K562 (cell line): ENCODE data around the gene RETSAT. TPM values are rescaled to one million over a fixed set of nuclear protein-coding genes. Genes with fewer than 3 reads are reported as not detected.
"Not testable (repeated sequence)": the region's sequence is repeated elsewhere in the genome, so short reads cannot be mapped to it uniquely, and the experiment has no call there.

Source experiments
- ATAC-seq: fragments of 200-7000 bp; cut with Tn5 transposase; 3 replicates; pipeline ENCODE4 v1.9.1; 2020; ENCODE audit warnings: moderate library complexity
- BruUV-seq: library from RNA; stranded (reverse); fragments of 400-500 nt; replicated peaks from 2 replicates; lab custom pipeline; 2021; lab: Mats Ljungman, UMichigan
- CTCF ChIA-PET: fragments of 300-600 bp; formaldehyde crosslinking; extraction: SDS; loops from one replicate; lab custom pipeline; 2021; ENCODE audit warnings: low intra/inter-chr PET ratio; lab: Yijun Ruan, JAX
- POLR2A ChIA-PET: fragments of 300-600, 350-650 bp; sonication (Branson Sonifier 250); formaldehyde crosslinking; extraction: SDS; loops from one replicate; lab custom pipeline; 2021; ENCODE audit warnings: antibody characterized with exemption, inconsistent platforms; lab: Yijun Ruan, JAX
- DNase-seq, 4 experiments: peaks; one replicate each; pipeline versions ENCODE4 v3.0.0 to v3.0.0-alpha.2; 2011 to 2018; ENCODE audit warnings: low spot score in 3 of 4, mixed read lengths in 3 of 4; ENCODE audit errors: extremely low read depth in 1 of 4
- FAIRE-seq: peaks from 2 replicates; lab custom pipeline; 2011; peaks lifted over from hg19 to GRCh38; lab: Jason Lieb, UNC
- H2AFZ ChIP-seq: 2 replicates; pipeline ENCODE4 v1.6.0; 2011; ENCODE audit warnings: low read depth, low read length, control low read depth, inconsistent platforms
- H3K27ac ChIP-seq: fragments of 200-600 bp; 3 replicates; pipeline ENCODE4 v1.8.0; 2011; ENCODE audit warnings: low read depth, mild to moderate bottlenecking, control low read depth, inconsistent platforms, low read length, moderate library complexity, mixed read lengths; ENCODE audit errors: extremely low read depth
- H3K27me3 ChIP-seq, 2 experiments: fragments of 300-600 bp in 1 of 2; 2 replicates in 1 of 2; 3 replicates in 1 of 2; pipeline versions ENCODE4 v1.6.0 to v1.8.0; 2011; ENCODE audit warnings: inconsistent platforms in 2 of 2, low read length in 2 of 2, mild to moderate bottlenecking in 1 of 2, mixed read lengths in 1 of 2, moderate library complexity in 1 of 2; ENCODE audit not compliant: control insufficient read depth in 2 of 2, insufficient read depth in 2 of 2
- H3K36me3 ChIP-seq: fragments of 300-600 bp; 3 replicates; pipeline ENCODE4 v1.8.0; 2011; ENCODE audit warnings: mild to moderate bottlenecking, low read length, inconsistent platforms; ENCODE audit not compliant: control insufficient read depth, insufficient read depth
- H3K4me1 ChIP-seq, 2 experiments: fragments of 200-600 bp in 1 of 2; replicated peaks in 1 of 2; 2 replicates in 1 of 2; 3 replicates in 1 of 2; pipeline versions ENCODE4 v1.5.1 to v1.8.0; 2011; ENCODE audit warnings: inconsistent platforms in 2 of 2, low read length in 2 of 2, mild to moderate bottlenecking in 1 of 2, mixed read lengths in 1 of 2, moderate library complexity in 1 of 2; ENCODE audit not compliant: control insufficient read depth in 2 of 2, insufficient read depth in 2 of 2
- H3K4me2 ChIP-seq: 2 replicates; pipeline ENCODE4 v1.6.1; 2011; ENCODE audit warnings: low read length, control low read depth, inconsistent platforms, mixed read lengths; ENCODE audit not compliant: insufficient read depth
- H3K4me3 ChIP-seq: fragments of 200-600 bp; sonication (generic), shearing (Covaris generic); 2 replicates; pipeline ENCODE4 v1.5.1; 2016; ENCODE audit warnings: control low read depth, inconsistent platforms
- H3K79me2 ChIP-seq: fragments of 200-600 bp; 3 replicates; pipeline ENCODE4 v1.8.0; 2011; ENCODE audit warnings: low read length, inconsistent platforms; ENCODE audit not compliant: control insufficient read depth, insufficient read depth
- H3K9ac ChIP-seq, 2 experiments: 2 replicates each; pipeline versions ENCODE4 v1.6.0 to v1.6.1; 2011; ENCODE audit warnings: low read depth in 2 of 2, low read length in 2 of 2, control low read depth in 1 of 2, inconsistent platforms in 1 of 2, mild to moderate bottlenecking in 1 of 2, mixed read lengths in 1 of 2; ENCODE audit not compliant: insufficient read depth in 1 of 2
- H3K9me1 ChIP-seq: one replicate; pipeline ENCODE4 v1.6.0; 2011; ENCODE audit warnings: inconsistent platforms, mild to moderate bottlenecking, low read length, moderate library complexity; ENCODE audit not compliant: control insufficient read depth, insufficient read depth
- H3K9me3 ChIP-seq: replicated peaks from 2 replicates; pipeline ENCODE4 v1.5.1; 2011; ENCODE audit warnings: low read depth, low read length, inconsistent platforms; ENCODE audit not compliant: control insufficient read depth, insufficient read depth
- H4K20me1 ChIP-seq: replicated peaks from 2 replicates; pipeline ENCODE4 v1.6.1; 2011; ENCODE audit warnings: low read length, inconsistent platforms, mixed read lengths; ENCODE audit not compliant: control insufficient read depth, insufficient read depth
- ARID1B ChIP-seq: fragments of 450-650 bp; IDR thresholded peaks from 2 replicates; pipeline ENCODE4 v1.6.1; 2016; ENCODE audit warnings: antibody characterized with exemption, mild to moderate bottlenecking, inconsistent platforms
- CBFA2T2 ChIP-seq: fragments of 450-650 bp; conservative IDR thresholded peaks from 2 replicates; pipeline ENCODE4 v1.6.1; 2017; ENCODE audit warnings: mild to moderate bottlenecking
- CBFA2T3 ChIP-seq: fragments of 450-650 bp; IDR thresholded peaks from 2 replicates; pipeline ENCODE4 v1.6.1; 2017
- CTBP1 ChIP-seq: fragments of 450-650 bp; IDR thresholded peaks from 2 replicates; pipeline ENCODE4 v1.6.1; 2016; ENCODE audit warnings: borderline replicate concordance
- EGR1 ChIP-seq: fragments of 450-650 bp; conservative IDR thresholded peaks from 2 replicates; pipeline ENCODE4 v1.6.1; 2017; ENCODE audit warnings: mild to moderate bottlenecking
- FOXJ2 ChIP-seq: fragments of 200-800 bp; sonication (Bioruptor generic); IDR thresholded peaks from 2 replicates; pipeline ENCODE4 v1.6.1; 2016; ENCODE audit warnings: missing genetic modification characterization, missing compliant biosample characterization
- HDAC3 ChIP-seq: fragments of 450-650 bp; IDR thresholded peaks from 2 replicates; pipeline ENCODE4 v1.6.1; 2018; ENCODE audit warnings: borderline replicate concordance, mild to moderate bottlenecking, moderate library complexity; ENCODE audit not compliant: partially characterized antibody
- SOX6 ChIP-seq: fragments of 450-650 bp; IDR thresholded peaks from 2 replicates; pipeline ENCODE4 v1.6.1; 2014; ENCODE audit warnings: mild to moderate bottlenecking
- TAF15 ChIP-seq: fragments of 200-400 bp; formaldehyde crosslinking; IDR thresholded peaks from 2 replicates; pipeline ENCODE4 v1.6.1; 2017; ENCODE audit warnings: mild to moderate bottlenecking, low read depth, low read length, moderate library complexity
- TCF3 ChIP-seq: sonication (generic); formaldehyde crosslinking; IDR thresholded peaks from 2 replicates; pipeline ENCODE4 v1.4.0; 2020; ENCODE audit warnings: mild to moderate bottlenecking, missing genetic modification reagents
- ZEB2 ChIP-seq: fragments of 450-650 bp; IDR thresholded peaks from 2 replicates; pipeline ENCODE4 v1.6.1; 2016
- ZKSCAN1 ChIP-seq: fragments of 150-350 bp; IDR thresholded peaks from 2 replicates; pipeline ENCODE4 v1.6.1; 2016; ENCODE audit warnings: low read depth, low read length
- WGBS: fragments of 100-300 bp; shearing (Covaris generic); methylation state at CpG from one replicate; pipeline ENCODE4 v1.1.6; 2016; ENCODE audit warnings: low coverage, mixed read lengths; ENCODE audit not compliant: insufficient coverage; ENCODE audit errors: missing lambda C conversion rate; 5-methylcytosine and 5-hydroxymethylcytosine counted together
- in situ Hi-C: fragments of 300-500 bp; cut with MboI; formaldehyde crosslinking; loops from 4 replicates; pipeline ENCODE4 v1.15.0; 2018; ENCODE audit warnings: inconsistent platforms, mixed read lengths
- intact Hi-C: fragments of 100-400 bp; cut with micrococcal nuclease; formaldehyde crosslinking; loops from 2 replicates; pipeline ENCODE4 v1.14.2; 2022
- polyA plus RNA-seq, 8 experiments: library from polyadenylated mRNA; depleted of rRNA in 4 of 8; stranded (reverse) in 5 of 8; unstranded in 3 of 8; fragments of >200 nt; fragmentation: Nextera tagmentation in 2 of 8; fragmentation: Illumina TruSeq in 1 of 8; extraction: Ambion mirVana in 2 of 8; extraction: Trizol in 1 of 8; gene quantifications; 2 replicates each; pipeline versions ENCODE4 v1.2.1 to v1.2.3, GENCODE V29; 2011 to 2014; ENCODE audit warnings: inconsistent platforms in 1 of 8, missing spikeins in 1 of 8
- total RNA-seq, 7 experiments: library from RNA; depleted of rRNA in 6 of 7; stranded (reverse); fragments of >200 nt in 6 of 7; fragmentation: Illumina TruSeq in 2 of 7; extraction: Trizol in 2 of 7; gene quantifications; 2 replicates each; pipeline versions ENCODE4 v1.2.1 to v1.2.3, GENCODE V29; 2011 to 2021; ENCODE audit warnings: low replicate concordance in 1 of 7
- TF ChIP-seq, protein P1 (sequence below): sonication (generic); formaldehyde crosslinking; IDR thresholded peaks from 2 replicates; pipeline ENCODE4 v1.8.0; 2023; ENCODE audit warnings: mild to moderate bottlenecking, missing genetic modification reagents
- TF ChIP-seq, protein P2 (sequence below): fragments of 450-650 bp; IDR thresholded peaks from 2 replicates; pipeline ENCODE4 v1.6.1; 2016; ENCODE audit warnings: missing biosample characterization, missing genetic modification characterization

Gene RETSAT
- total and polyA plus RNA-seq, 9 of the 15 experiments (the other 6 are each of a cell fraction or from before 2014, with no cell fraction given), result 1.9 to 21.6 (median 16.5) TPM

- POLR2A ChIA-PET, result interaction anchor here (0.8 to 5.3 kb wide), 7 partner anchors 8 to 166 kb away, joined by 3 to 22 read pairs (median 7); partner anchors contain the start of genes ELMOD3 and MAT2A
- H3K9me3 ChIP-seq, result peaks cover 2% of the 10 kb centered on the region; the same call in 1 of the 2 replicates
- FAIRE-seq, result no peak
Measured at GRCh38 chr2:85383850-85384249, 29.5 kb upstream of the RETSAT start.

DNA sequence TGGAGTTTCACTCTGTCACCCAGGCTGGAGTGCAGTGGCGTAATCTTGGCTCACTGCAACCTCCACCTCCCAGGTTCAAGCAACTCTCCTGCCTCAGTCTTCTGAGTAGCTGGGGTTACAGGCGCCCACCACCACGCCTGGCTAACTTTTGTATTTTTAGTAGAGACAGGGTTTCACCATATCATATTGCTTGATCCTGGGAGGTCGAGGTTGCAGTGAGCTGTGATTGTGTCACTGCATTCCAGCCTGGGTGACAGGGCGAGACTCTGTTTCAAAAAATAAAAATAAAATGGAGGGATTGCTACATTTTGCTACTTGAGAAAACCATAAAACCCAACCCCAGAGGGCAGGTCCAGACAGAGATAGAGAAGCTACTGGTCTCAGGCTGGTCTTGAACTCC, 28.8 kb upstream of the RETSAT start:
- CTCF ChIA-PET, H3K4me3 ChIP-seq, DNase-seq, H3K9ac ChIP-seq, H4K20me1 ChIP-seq, H3K4me1 ChIP-seq, H3K27ac ChIP-seq, BruUV-seq, H3K9me3 ChIP-seq, intact Hi-C loops, in situ Hi-C loops, H3K79me2 ChIP-seq, H3K27me3 ChIP-seq, ATAC-seq, H3K36me3 ChIP-seq, H2AFZ ChIP-seq, H3K4me2 ChIP-seq, FAIRE-seq, H3K9me1 ChIP-seq: not testable (repeated sequence)
- POLR2A ChIA-PET, result interaction anchor here (0.6 to 5.3 kb wide), 8 partner anchors 9 to 195 kb away, joined by 3 to 22 read pairs (median 6); partner anchors contain the start of gene MAT2A
- WGBS, result 73% methylated on average over 5 of the region's 5 CpGs

More at GRCh38 chr2:85383850-85384249, 29.5 kb upstream of the RETSAT start:
- TF ChIP-seq TAF15 (no peak), SOX6 (peak; percentile 29; the same call in 1 of the 2 replicates), FOXJ2 (tag) (no peak), ZEB2 (peak; percentile 47; the same call in 1 of the 2 replicates), ARID1B (peak; percentile 39; the same call in 1 of the 2 replicates), CBFA2T3 (peak; percentile 69), CTBP1 (peak; percentile 12; the same call in 1 of the 2 replicates), EGR1 (peak; percentile 16; the same call in 1 of the 2 replicates), ZKSCAN1 (no peak), CBFA2T2 (peak; percentile 48), HDAC3 (no peak), TCF3 (CRISPR knock-in tag) (peak; percentile 17; the same call in 1 of the 2 replicates)
- TF ChIP-seq, protein P1, sequence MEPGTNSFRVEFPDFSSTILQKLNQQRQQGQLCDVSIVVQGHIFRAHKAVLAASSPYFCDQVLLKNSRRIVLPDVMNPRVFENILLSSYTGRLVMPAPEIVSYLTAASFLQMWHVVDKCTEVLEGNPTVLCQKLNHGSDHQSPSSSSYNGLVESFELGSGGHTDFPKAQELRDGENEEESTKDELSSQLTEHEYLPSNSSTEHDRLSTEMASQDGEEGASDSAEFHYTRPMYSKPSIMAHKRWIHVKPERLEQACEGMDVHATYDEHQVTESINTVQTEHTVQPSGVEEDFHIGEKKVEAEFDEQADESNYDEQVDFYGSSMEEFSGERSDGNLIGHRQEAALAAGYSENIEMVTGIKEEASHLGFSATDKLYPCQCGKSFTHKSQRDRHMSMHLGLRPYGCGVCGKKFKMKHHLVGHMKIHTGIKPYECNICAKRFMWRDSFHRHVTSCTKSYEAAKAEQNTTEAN (CRISPR knock-in tag), result no peak
- TF ChIP-seq, protein P2, sequence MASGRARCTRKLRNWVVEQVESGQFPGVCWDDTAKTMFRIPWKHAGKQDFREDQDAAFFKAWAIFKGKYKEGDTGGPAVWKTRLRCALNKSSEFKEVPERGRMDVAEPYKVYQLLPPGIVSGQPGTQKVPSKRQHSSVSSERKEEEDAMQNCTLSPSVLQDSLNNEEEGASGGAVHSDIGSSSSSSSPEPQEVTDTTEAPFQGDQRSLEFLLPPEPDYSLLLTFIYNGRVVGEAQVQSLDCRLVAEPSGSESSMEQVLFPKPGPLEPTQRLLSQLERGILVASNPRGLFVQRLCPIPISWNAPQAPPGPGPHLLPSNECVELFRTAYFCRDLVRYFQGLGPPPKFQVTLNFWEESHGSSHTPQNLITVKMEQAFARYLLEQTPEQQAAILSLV (tag), result no peak
- Histone ChIP-seq H3K27me3 (no peaks in the 10 kb centered on the region), H3K79me2 (no peaks in the 10 kb centered on the region), H3K27ac (no peak overlapping the region), H3K36me3 (peaks cover 12% of the 10 kb centered on the region; the same call in 2 of the 3 replicates), H3K9me1 (no peaks in the 10 kb centered on the region), H3K9ac (no peak overlapping the region), H3K4me3 (no peak overlapping the region), H2AFZ (no peak overlapping the region), H3K4me1 (peaks cover 0 to 2% of the 10 kb centered on the region in 2 experiments; a peak in 3 of 5 replicates), H3K4me2 (no peak overlapping the region), H4K20me1 (no peaks in the 10 kb centered on the region)
- peak in 1 of 4 experiments; percentile 12 for DNase-seq
- CTCF ChIA-PET, result no interaction called here
- 26% methylated on average over 4 of the region's 4 CpGs for WGBS
- in situ Hi-C loops (no loop called here), intact Hi-C loops (no loop called here)
- no TSS peak for BruUV-seq
- no peak for ATAC-seq
